Ramos (cell line): Measurements from ENCODE around the gene HS3ST4.
"Not testable (repeated sequence)": the region's sequence is repeated elsewhere in the genome, so short reads cannot be mapped to it uniquely, and the experiment has no call there.

ENCODE experiments used
- in situ Hi-C: fragments of 300-500 bp; cut with MboI; formaldehyde crosslinking; loops from one replicate; pipeline ENCODE4 v1.14.3; 2022; ENCODE audit warnings: low sequenced_read_pairs; ENCODE audit not compliant: unreplicated experiment

The HS3ST4 gene

DNA sequence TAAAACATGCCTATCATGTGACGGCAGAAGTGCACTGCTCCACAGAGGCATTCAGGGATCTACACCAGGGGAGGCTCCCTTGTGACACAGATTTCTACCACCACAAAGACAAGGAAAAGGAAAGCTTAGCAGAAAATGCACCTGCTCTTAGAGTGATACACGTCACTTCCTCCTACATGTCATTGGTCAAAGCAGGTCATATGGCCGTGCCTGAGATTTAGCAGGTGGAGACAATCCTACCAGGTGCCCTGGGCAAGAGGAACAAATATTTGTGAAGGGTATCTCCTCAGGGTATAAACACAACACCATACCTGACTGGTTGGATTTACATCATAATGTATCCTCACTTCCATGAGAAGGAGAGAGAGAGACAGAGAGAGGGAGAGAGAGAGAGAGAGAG is 362.1 kb downstream of the HS3ST4 start:
- in situ Hi-C loops, result no loop called here

DNA sequence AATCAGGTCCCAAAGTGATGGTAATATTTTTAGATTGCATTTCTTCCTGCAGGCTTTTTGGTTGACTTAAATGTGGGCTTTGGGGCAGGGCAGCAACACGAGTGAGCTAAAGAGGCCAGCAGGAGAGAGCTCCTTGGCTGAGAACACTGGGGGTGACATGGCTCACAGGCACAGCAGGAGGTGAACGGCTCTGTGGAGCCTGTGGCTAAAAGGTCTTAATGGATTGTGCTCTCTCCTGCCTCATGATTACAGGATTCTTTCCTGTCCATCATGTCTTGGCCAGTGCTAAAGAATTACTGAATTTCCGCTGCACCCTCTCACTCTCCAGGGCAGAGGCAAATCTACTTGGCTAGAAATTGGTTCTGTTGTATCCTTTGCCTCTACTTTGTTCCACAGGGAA is 366.6 kb downstream of the HS3ST4 start:
- in situ Hi-C loops, result no loop called here

GRCh38 chr16:26070302-26071100 is 378.7 kb downstream of the HS3ST4 start:
- in situ Hi-C loops, result no loop called here

- in situ Hi-C loops, result no loop called here
Measured at GRCh38 chr16:26071101-26071866, 379.5 kb downstream of the HS3ST4 start.

GRCh38 chr16:26078716-26079355 is 387.1 kb downstream of the HS3ST4 start:
- in situ Hi-C loops, result no loop called here

DNA sequence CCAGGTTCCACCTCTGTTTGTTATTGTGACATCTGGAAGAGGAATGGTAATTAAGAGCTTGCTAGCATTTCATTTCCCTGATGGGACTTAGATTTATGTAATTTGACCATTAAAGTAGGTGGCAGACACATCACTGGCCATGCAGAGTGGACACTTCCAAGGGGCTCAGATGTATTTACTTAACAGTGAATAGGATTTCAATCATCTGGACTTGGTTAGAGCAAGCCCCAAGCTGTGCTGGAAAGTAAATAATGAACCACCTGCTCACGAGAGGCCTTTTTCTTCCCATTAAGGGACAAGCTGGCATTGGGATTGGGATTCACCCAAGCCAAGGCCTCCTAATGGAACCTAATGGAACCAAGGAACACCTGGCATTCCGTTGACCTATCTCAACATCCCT is 395.3 kb downstream of the HS3ST4 start:
- in situ Hi-C loops, result no loop called here

DNA sequence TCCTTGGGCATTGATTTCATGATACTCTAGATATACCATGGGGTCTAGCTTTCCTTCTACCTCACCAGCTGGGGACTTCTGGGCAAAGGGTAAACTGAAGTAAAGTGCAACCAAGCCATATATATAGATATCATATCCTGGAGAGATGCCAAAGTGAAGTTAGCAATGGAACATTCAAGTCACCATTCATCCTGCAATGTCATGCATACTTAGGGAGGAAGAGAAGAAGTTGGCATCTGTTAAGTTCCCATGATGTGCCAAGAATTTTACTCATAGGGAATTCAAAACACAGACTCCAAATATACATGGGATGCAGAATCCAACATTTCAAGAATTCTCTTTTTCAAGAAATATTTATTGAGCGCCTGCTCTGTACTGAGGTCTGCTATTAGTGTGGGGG is 399.8 kb downstream of the HS3ST4 start:
- in situ Hi-C loops, result no loop called here

DNA sequence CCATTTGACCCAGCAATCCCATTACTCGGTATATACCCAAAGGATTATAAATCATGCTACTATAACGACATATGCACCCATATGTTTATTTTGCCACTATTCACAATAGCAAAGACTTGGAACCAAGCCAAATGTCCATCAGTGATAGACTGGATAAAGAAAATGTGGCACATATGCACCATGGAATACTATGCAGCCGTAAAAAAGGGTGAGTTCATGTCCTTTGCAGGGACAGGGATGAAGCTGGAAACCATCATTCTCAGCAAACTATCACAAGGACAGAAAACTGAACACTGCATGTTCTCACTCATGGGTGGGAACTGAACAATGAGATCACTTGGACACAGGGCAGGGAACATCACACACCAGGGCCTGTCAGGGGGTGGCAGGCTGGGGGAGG is 406.4 kb downstream of the HS3ST4 start:
- in situ Hi-C loops, result not testable (repeated sequence)

DNA sequence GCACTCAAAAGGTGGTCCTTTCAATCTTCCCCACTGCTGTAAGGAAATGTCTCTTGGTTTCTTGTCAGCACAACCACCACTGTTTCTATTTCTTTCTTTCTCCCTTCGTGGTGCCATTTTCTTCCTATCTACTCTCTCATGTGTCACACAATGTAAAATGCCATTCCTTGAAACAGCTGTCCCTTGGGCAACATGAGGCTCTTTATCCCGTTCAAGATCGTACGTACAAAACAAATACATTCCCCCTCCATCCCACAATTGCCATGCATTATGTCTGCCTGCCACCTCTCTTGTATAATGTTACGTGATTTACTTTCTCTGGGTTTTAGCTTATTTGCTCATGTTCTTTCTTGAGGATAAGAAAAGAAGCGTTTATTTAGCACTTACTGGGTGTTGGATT is 410.6 kb downstream of the HS3ST4 start:
- in situ Hi-C loops, result no loop called here

DNA sequence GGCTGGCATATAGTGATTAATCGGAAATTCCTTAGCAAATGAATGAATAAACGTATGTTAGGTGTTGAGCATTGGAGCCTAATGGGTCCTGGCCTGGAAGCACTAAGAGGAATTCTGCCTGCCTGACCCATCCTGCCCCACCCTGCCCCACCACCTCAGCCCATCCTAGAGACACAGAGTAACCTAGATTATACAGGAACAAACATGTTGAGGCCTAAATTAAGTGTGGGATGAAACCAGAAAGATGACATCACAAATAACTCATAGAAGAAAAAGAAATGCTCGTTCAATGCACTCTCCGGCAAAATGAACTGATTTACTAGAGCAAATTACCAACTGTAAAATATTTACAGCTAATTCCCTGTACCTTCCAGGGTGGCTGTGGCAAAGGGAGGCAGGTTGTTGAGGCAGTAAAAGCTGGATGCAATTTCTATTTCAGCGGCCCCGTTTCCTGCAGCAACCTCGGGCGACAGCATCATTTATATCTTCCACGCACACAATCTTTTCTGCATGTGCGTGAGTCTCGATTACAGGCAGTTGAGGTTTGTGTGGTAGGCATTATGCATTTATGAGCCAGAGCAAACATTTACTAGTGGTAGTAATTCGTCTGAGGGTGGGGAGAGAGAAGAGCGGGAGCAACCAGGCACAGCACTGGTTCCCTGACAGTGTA is 417.2 kb downstream of the HS3ST4 start:
- in situ Hi-C loops, result no loop called here

DNA sequence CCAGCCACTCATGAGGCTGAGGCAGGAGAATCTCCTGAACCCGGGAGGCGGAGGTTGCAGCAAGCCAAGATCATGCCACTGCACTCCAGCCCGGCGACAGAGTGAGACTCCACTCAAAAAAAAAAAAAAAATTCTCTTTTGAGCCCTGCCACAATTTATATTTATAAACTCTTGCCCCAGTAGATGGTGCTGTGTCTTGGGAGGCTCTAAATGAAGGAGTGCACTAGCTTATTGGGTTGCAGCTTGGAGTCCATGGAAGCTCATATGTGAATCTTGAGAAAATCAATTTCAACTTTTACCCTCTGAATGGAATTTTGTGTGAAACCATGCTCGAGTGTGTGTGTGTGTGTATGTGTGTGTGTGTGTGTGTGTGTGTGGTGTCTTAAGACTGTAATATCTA is 420.1 kb downstream of the HS3ST4 start:
- in situ Hi-C loops, result no loop called here

DNA sequence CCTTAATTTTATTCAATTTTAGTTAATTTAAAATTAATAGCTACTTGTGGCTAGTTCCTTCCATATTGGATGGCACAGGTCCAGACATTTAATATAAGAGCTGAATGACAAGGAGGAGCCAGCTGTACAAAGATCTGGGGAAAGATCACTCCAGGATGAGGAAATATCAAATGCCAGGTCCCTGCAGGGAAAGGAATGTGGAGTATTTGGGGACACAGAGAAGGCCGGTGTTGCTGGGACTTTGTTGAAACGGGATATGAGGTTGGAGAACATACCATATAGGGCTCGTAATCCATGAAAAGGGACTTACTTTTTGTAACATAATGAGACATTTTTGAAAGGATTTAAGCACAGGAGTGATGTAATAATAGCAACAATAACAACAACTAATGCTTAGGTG is 426.8 kb downstream of the HS3ST4 start:
- in situ Hi-C loops, result no loop called here

- in situ Hi-C loops, result no loop called here
Measured at GRCh38 chr16:26120729-26121128, 429.0 kb downstream of the HS3ST4 start.

- in situ Hi-C loops, result no loop called here
Measured at GRCh38 chr16:26128296-26128695, 436.5 kb downstream of the HS3ST4 start.

DNA sequence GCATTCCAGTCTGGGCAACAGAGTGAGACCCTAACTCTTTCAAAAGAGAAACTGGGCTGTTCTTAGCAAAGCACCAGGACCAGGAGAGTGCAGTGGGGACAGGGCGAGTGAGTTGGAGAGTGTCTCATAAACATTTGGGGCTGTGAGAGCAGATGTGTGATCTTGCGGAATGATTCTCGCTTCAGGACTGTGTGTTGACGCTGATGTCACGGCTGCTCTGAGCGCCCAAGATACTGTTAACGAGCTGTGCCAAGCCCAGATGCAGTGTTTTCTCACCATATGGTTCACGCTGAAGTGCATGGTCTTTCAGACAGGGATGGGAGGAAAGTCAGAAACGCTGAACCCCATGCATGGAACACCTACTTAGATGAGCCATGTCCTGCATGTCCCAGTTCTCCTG is 438.2 kb downstream of the HS3ST4 start:
- in situ Hi-C loops, result no loop called here

DNA sequence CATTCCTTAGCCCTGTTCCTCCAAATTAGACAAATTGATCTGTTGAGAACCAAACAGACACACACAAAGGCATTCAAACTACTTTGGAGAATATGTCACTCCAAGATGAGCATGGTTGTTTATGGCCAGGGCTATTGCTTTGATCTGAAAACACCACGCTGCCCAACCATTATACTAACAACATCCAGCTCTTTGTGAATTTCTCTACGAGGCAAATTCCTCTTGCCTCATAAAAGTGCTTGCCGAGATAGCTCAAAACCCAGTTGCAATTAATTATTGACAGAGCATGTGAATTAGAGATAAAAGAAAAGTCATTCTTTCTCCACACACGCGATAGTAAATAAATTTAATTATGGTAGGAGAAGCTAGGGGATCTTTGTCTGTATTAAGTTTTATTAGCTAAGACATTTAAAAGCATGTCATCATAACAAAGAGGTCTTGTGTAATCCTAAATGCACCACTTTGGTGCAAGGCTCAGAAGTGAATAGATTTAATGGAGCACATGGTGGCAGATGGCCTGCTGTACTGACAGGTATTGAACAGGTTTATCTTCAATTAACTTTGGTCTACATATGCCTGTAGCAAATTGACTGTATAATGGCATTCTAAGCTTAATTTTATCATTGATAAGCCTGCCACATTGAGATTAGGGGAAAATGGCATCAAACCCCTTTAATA is 441.8 kb downstream of the HS3ST4 start:
- in situ Hi-C loops, result no loop called here

DNA sequence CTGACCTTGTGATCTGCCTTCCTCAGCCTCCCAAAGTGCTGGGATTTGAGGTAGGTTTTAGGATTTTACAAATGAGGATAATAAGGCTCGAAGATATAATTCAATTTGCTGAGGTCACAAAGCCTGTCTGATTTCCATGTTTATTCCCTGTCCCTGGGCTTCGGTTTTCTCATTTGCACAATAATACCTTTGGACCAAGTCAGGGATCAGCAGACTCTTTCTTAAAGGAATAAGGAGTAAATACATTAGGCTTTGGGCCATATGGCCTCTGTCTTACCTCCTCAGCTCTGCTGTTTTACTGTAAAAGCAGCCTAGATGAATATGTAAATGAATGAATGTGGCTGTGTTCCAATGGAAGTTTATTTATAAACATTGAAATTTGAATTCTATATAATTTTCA is 442.8 kb downstream of the HS3ST4 start:
- in situ Hi-C loops, result no loop called here

GRCh38 chr16:26137956-26138355 is 446.2 kb downstream of the HS3ST4 start:
- in situ Hi-C loops, result no loop called here

- in situ Hi-C loops, result no loop called here
Measured at GRCh38 chr16:26139091-26139490, 447.3 kb downstream of the HS3ST4 start.

GRCh38 chr16:26139884-26140283 is 448.1 kb downstream of the HS3ST4 start:
- in situ Hi-C loops, result no loop called here
